Fibroblast of lung (primary cell): Measurements from ENCODE around the gene PPP3R2.
"Not testable (repeated sequence)": the region's sequence is repeated elsewhere in the genome, so short reads cannot be mapped to it uniquely, and the experiment has no call there.

Experiments
- CTCF ChIP-seq, 2 donors: IDR thresholded peaks in 1 of 2; conservative IDR thresholded peaks in 1 of 2; 1 replicate in 1 of 2; 2 replicates in 1 of 2; pipeline ENCODE4 v1.5.1; 2011 to 2012; ENCODE audit warnings: low read length in 2 of 2, control low read depth in 1 of 2, inconsistent platforms in 1 of 2, low read depth in 1 of 2, mild to moderate bottlenecking in 1 of 2
- EZH2 ChIP-seq: IDR thresholded peaks from 2 replicates; pipeline ENCODE4 v1.5.1; 2012; ENCODE audit warnings: low read length, control low read depth, mild to moderate bottlenecking; ENCODE audit errors: missing control alignments

GRCh38 chr9:101549472-101550098 is 45.2 kb downstream of the PPP3R2 start:
- TF ChIP-seq CTCF (conservative IDR thresholded peaks at IDR 0.05 in 1 of 2, IDR thresholded peaks at IDR 0.05 in 1 of 2; ENCODE audit: low read depth in 1 of 2, low read length in 2 of 2), result peak in 1 of 2 donors; percentile 17
- TF ChIP-seq EZH2, result not testable (repeated sequence)
